Upper lobe of right lung (tissue), 1 donor: Measurements from ENCODE around the gene CALHM6. TPM values are rescaled to one million over a fixed set of nuclear protein-coding genes. Genes with fewer than 3 reads are reported as not detected.

ENCODE experiments used
- ATAC-seq: fragments of 200-7000 bp; cut with Tn5 transposase; one replicate; pipeline ENCODE4 v1.9.1; 2020; ENCODE audit warnings: mild to moderate bottlenecking, moderate library complexity
- DNase-seq: peaks from one replicate; pipeline ENCODE4 v3.0.0-alpha.2; 2020
- H3K27ac ChIP-seq: fragments of 200-600 bp; one replicate; pipeline ENCODE4 v1.8.0; 2022
- H3K27me3 ChIP-seq: fragments of 200-600 bp; one replicate; pipeline ENCODE4 v1.8.0; 2022; ENCODE audit warnings: mild to moderate bottlenecking
- H3K36me3 ChIP-seq: fragments of 200-600 bp; one replicate; pipeline ENCODE4 v1.8.0; 2022
- H3K4me1 ChIP-seq: fragments of 200-600 bp; one replicate; pipeline ENCODE4 v1.8.0; 2022
- H3K4me3 ChIP-seq: fragments of 200-600 bp; one replicate; pipeline ENCODE4 v1.8.0; 2022; ENCODE audit warnings: mild to moderate bottlenecking
- H3K9me3 ChIP-seq: fragments of 200-600 bp; one replicate; pipeline ENCODE4 v1.8.0; 2022
- CTCF ChIP-seq: fragments of 200-600 bp; IDR thresholded peaks from one replicate; pipeline ENCODE4 v1.8.0; 2022; ENCODE audit warnings: antibody characterized with exemption
- intact Hi-C: fragments of 100-400 bp; cut with DNase I; formaldehyde crosslinking; loops from one replicate; pipeline ENCODE4 v1.11.0; 2022
- total RNA-seq: library from RNA; stranded (reverse); fragmentation: NEBNext Ultra II Directional; extraction: Animal tissue kit (Norgen Biotek cat#: 25700); gene quantifications from one replicate; pipeline ENCODE4 v1.2.1, GENCODE V29; 2021
- donor health status: DM: no; HTN: yes; CAD: no; lungs with severe emphysema.

CALHM6 gene
- total RNA-seq, 1 donor from 2014 or later: 3.6 TPM

- intact Hi-C loops: no loop called here
- Histone ChIP-seq H3K27ac (no peak overlapping the region), H3K4me3 (no peak overlapping the region), H3K4me1 (peaks cover 9% of the 10 kb centered on the region), H3K36me3 (no peaks in the 10 kb centered on the region), H3K9me3 (no peaks in the 10 kb centered on the region), H3K27me3 (no peaks in the 10 kb centered on the region)
- no peak for DNase-seq
- TF ChIP-seq CTCF: no peak
- ATAC-seq: peak; percentile 75
Measured at GRCh38 chr6:116450769-116451740, 10.1 kb upstream of the CALHM6 start.

GRCh38 chr6:116451916-116452315, 9.3 kb upstream of the CALHM6 start:
- no peak for ATAC-seq
- no peak overlapping the region for H3K4me3 ChIP-seq
- no peak for DNase-seq
- H3K27me3 ChIP-seq: no peaks in the 10 kb centered on the region
- no peak overlapping the region for H3K27ac ChIP-seq
- peaks cover 9% of the 10 kb centered on the region for H3K4me1 ChIP-seq
- intact Hi-C loops: no loop called here
- no peak for TF ChIP-seq CTCF
- no peaks in the 10 kb centered on the region for H3K9me3 ChIP-seq
- no peaks in the 10 kb centered on the region for H3K36me3 ChIP-seq

GRCh38 chr6:116452531-116452930, 8.6 kb upstream of the CALHM6 start:
- DNase-seq (no peak), ATAC-seq (peak; percentile 28)
- H3K27me3 ChIP-seq: no peaks in the 10 kb centered on the region
- no peak overlapping the region for H3K4me3 ChIP-seq
- intact Hi-C loops: no loop called here
- H3K9me3 ChIP-seq: no peaks in the 10 kb centered on the region
- no peak for TF ChIP-seq CTCF
- no peak overlapping the region for H3K27ac ChIP-seq
- no peaks in the 10 kb centered on the region for H3K36me3 ChIP-seq
- peaks cover 9% of the 10 kb centered on the region for H3K4me1 ChIP-seq

GRCh38 chr6:116456106-116456505, 5.1 kb upstream of the CALHM6 start:
- no peak for ATAC-seq
- intact Hi-C loops: no loop called here
- Histone ChIP-seq H3K27me3 (no peaks in the 10 kb centered on the region), H3K4me1 (peaks cover 9% of the 10 kb centered on the region), H3K36me3 (no peaks in the 10 kb centered on the region), H3K27ac (no peak overlapping the region), H3K9me3 (no peaks in the 10 kb centered on the region), H3K4me3 (no peak overlapping the region)
- DNase-seq: no peak
- TF ChIP-seq CTCF: no peak

- H3K4me1 ChIP-seq: peaks cover under 1% of the 10 kb centered on the region
- intact Hi-C loops: no loop called here
- no peak overlapping the region for H3K4me3 ChIP-seq
- H3K36me3 ChIP-seq: no peaks in the 10 kb centered on the region
- ATAC-seq (no peak), DNase-seq (no peak)
- no peak for TF ChIP-seq CTCF
- H3K9me3 ChIP-seq: no peaks in the 10 kb centered on the region
- no peaks in the 10 kb centered on the region for H3K27me3 ChIP-seq
- no peak overlapping the region for H3K27ac ChIP-seq
Measured at GRCh38 chr6:116456927-116457326, 4.2 kb upstream of the CALHM6 start.
